ENCODE measurements around the gene TDRD3.

GRCh38 chr13:60454425-60454824 is 57.4 kb downstream of the TDRD3 start:
- no peak for TF ChIP-seq EZH2 (IDR thresholded peaks at IDR 0.05; ENCODE audit: borderline replicate concordance, low read length)
- TF ChIP-seq CTCF (conservative IDR thresholded peaks at IDR 0.05 in 1 of 2, IDR thresholded peaks at IDR 0.05 in 1 of 2; ENCODE audit: extremely low read depth in 1 of 2, insufficient read depth in 1 of 2, low read depth in 1 of 2, low read length in 2 of 2), result no peak

All from mammary epithelial cell (primary cell).